ENCODE data around the gene DCAF10. TPM values are rescaled to one million over a fixed set of nuclear protein-coding genes. Genes with fewer than 3 reads are reported as not detected.
A peak's percentile ranks its signal among the peaks of the same experiment; 100 is the strongest.

DCAF10 gene
- total and polyA plus RNA-seq, 2 of the 13 experiments (the other 11 are each of a cell fraction or from before 2014, with no cell fraction given) = 9.2 to 20.3 TPM

DNA sequence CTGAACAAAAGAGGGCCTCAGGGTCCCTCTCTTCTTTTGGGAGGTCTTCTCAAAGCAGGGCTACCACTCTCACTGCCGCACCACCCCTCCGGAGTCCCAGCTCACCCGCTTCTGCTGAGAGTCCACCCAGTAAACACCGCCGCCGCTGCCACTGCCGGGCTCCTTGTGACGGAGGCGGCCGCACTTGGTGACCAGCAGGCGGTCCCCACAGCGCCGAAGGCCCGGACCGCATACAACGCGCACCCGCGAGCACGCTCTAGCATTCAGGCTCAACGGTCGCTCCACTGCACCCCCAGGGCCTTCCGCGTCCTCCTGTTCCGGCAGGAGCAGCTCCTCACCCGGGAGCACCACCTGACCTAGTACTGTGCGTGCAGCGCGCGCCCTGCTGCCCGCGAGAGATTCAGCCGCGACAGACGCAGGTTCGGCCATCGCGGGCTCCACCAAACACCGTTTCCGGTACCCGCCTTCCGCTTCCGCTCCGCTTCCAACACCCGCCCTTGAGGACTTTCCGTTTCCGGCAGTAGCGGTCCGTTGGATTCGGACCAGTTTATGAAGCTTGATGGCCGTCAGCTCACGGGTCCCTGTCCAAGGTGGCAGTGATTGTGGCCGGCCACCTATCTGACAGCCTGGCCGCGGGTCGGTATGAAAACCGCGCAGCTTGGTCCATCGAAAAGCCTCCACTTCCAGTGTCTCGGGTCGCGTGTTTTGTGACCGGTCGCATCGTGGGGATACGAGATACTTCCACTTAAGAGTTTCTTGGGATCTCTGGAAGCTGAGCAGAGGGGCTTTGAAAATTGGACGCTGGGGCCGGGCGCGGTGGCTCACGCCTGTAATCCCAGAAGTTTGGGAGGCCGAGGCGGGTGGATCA lies 15.7 kb upstream of the DCAF10 start, which contains the start of gene EXOSC3 (continued):
- TF ChIP-seq, protein P1, sequence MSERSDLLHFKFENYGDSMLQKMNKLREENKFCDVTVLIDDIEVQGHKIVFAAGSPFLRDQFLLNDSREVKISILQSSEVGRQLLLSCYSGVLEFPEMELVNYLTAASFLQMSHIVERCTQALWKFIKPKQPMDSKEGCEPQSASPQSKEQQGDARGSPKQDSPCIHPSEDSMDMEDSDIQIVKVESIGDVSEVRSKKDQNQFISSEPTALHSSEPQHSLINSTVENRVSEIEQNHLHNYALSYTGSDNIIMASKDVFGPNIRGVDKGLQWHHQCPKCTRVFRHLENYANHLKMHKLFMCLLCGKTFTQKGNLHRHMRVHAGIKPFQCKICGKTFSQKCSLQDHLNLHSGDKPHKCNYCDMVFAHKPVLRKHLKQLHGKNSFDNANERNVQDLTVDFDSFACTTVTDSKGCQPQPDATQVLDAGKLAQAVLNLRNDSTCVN (CRISPR knock-in tag; IDR thresholded peaks at IDR 0.05; ENCODE audit: borderline replicate concordance) = no peak
- TF ChIP-seq, protein P2, sequence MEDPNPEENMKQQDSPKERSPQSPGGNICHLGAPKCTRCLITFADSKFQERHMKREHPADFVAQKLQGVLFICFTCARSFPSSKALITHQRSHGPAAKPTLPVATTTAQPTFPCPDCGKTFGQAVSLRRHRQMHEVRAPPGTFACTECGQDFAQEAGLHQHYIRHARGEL (CRISPR knock-in tag; IDR thresholded peaks at IDR 0.05) = no peak; the same call in 1 of the 2 replicates
- TF ChIP-seq, protein P3, sequence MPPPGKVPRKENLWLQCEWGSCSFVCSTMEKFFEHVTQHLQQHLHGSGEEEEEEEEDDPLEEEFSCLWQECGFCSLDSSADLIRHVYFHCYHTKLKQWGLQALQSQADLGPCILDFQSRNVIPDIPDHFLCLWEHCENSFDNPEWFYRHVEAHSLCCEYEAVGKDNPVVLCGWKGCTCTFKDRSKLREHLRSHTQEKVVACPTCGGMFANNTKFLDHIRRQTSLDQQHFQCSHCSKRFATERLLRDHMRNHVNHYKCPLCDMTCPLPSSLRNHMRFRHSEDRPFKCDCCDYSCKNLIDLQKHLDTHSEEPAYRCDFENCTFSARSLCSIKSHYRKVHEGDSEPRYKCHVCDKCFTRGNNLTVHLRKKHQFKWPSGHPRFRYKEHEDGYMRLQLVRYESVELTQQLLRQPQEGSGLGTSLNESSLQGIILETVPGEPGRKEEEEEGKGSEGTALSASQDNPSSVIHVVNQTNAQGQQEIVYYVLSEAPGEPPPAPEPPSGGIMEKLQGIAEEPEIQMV (CRISPR knock-in tag; IDR thresholded peaks at IDR 0.05; ENCODE audit: low read depth) = peak; percentile 57; the same call in 1 of the 2 replicates
- TF ChIP-seq, protein P4, sequence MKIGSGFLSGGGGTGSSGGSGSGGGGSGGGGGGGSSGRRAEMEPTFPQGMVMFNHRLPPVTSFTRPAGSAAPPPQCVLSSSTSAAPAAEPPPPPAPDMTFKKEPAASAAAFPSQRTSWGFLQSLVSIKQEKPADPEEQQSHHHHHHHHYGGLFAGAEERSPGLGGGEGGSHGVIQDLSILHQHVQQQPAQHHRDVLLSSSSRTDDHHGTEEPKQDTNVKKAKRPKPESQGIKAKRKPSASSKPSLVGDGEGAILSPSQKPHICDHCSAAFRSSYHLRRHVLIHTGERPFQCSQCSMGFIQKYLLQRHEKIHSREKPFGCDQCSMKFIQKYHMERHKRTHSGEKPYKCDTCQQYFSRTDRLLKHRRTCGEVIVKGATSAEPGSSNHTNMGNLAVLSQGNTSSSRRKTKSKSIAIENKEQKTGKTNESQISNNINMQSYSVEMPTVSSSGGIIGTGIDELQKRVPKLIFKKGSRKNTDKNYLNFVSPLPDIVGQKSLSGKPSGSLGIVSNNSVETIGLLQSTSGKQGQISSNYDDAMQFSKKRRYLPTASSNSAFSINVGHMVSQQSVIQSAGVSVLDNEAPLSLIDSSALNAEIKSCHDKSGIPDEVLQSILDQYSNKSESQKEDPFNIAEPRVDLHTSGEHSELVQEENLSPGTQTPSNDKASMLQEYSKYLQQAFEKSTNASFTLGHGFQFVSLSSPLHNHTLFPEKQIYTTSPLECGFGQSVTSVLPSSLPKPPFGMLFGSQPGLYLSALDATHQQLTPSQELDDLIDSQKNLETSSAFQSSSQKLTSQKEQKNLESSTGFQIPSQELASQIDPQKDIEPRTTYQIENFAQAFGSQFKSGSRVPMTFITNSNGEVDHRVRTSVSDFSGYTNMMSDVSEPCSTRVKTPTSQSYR (CRISPR knock-in tag; IDR thresholded peaks at IDR 0.05; ENCODE audit: borderline replicate concordance) = peak; percentile 24; the same call in 1 of the 2 replicates
- TF ChIP-seq ZNF121 (CRISPR knock-in tag; IDR thresholded peaks at IDR 0.05) (no peak), THAP11 (CRISPR knock-in tag; IDR thresholded peaks at IDR 0.05) (peak; percentile 95), ZNF564 (CRISPR knock-in tag; IDR thresholded peaks at IDR 0.05) (0 out of 2 replicates have a peak, but pooled peaks have one; percentile 48), RXRA (CRISPR knock-in tag; IDR thresholded peaks at IDR 0.05) (peak; percentile 67)
- TF ChIP-seq, protein P5, sequence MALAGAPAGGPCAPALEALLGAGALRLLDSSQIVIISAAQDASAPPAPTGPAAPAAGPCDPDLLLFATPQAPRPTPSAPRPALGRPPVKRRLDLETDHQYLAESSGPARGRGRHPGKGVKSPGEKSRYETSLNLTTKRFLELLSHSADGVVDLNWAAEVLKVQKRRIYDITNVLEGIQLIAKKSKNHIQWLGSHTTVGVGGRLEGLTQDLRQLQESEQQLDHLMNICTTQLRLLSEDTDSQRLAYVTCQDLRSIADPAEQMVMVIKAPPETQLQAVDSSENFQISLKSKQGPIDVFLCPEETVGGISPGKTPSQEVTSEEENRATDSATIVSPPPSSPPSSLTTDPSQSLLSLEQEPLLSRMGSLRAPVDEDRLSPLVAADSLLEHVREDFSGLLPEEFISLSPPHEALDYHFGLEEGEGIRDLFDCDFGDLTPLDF (CRISPR knock-in tag; IDR thresholded peaks at IDR 0.05) = peak; percentile 47; the same call in 1 of the 2 replicates

All from HepG2 (cell line).